Transverse colon (tissue), 4 donors: ENCODE measurements around the gene RASSF3.

Experiments used
- EP300 ChIP-seq: sonication (generic); formaldehyde crosslinking; IDR thresholded peaks from one replicate; pipeline ENCODE4 v1.6.1; 2017; ENCODE audit warnings: antibody characterized with exemption, low read depth
- POLR2A ChIP-seq: fragments of 450-650 bp; IDR thresholded peaks from one replicate; pipeline ENCODE4 v1.6.1; 2016; ENCODE audit warnings: antibody characterized with exemption, mild to moderate bottlenecking, moderate library complexity
- POLR2AphosphoS5 ChIP-seq, 3 donors: sonication (generic); formaldehyde crosslinking; IDR thresholded peaks; one replicate each; pipeline ENCODE4 v1.6.1; 2016; ENCODE audit warnings: antibody characterized with exemption in 3 of 3
- TF ChIP-seq, protein P1 (sequence below), 5 experiments: fragments of 200-600 bp in 3 of 5; fragments of 450-650 bp in 2 of 5; sonication (generic) in 3 of 5; IDR thresholded peaks; 1 replicate in 2 of 5; 2 replicates in 3 of 5; pipeline ENCODE4 v1.5.1; 2016 to 2017; ENCODE audit warnings: antibody characterized with exemption in 5 of 5, inconsistent platforms in 3 of 5, mild to moderate bottlenecking in 2 of 5, moderate library complexity in 1 of 5

DNA sequence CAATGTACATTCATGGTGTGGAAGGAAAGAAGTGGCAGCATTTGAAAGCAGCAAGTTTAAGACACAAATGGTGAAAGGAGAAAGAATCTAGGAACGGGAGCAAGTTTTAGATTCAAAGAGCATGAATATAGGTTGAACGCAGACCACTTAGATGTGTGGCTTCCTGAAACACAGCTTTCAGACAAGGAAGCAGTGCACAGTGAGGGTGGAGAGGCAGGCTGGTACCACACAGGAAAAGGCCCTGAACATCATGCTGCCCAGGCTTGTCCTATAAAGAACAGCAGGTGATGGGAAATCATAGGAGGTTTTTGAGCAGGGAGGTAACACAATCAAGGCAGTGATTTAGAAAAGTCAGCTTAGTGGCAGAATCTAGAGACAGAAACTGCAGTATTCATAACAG is 113.3 kb downstream of the RASSF3 start:
- TF ChIP-seq EP300, result no peak
- TF ChIP-seq, protein P1, sequence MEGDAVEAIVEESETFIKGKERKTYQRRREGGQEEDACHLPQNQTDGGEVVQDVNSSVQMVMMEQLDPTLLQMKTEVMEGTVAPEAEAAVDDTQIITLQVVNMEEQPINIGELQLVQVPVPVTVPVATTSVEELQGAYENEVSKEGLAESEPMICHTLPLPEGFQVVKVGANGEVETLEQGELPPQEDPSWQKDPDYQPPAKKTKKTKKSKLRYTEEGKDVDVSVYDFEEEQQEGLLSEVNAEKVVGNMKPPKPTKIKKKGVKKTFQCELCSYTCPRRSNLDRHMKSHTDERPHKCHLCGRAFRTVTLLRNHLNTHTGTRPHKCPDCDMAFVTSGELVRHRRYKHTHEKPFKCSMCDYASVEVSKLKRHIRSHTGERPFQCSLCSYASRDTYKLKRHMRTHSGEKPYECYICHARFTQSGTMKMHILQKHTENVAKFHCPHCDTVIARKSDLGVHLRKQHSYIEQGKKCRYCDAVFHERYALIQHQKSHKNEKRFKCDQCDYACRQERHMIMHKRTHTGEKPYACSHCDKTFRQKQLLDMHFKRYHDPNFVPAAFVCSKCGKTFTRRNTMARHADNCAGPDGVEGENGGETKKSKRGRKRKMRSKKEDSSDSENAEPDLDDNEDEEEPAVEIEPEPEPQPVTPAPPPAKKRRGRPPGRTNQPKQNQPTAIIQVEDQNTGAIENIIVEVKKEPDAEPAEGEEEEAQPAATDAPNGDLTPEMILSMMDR (IDR thresholded peaks at IDR 0.05), result no peak
- no peak for TF ChIP-seq POLR2A
- no peak for TF ChIP-seq POLR2AphosphoS5 (IDR thresholded peaks at IDR 0.05)
